SU-DHL-6 (cell line): ENCODE data around the gene BTN3A1.

Source experiments
- CTCF ChIP-seq: fragments of 200-600 bp; sonication (generic); IDR thresholded peaks from one replicate; pipeline ENCODE4 v1.5.1; 2017; ENCODE audit warnings: antibody characterized with exemption, mild to moderate bottlenecking, low read length, moderate library complexity; ENCODE audit not compliant: insufficient read depth, poor library complexity, severe bottlenecking
- EZH2phosphoT487 ChIP-seq: fragments of 200-600 bp; sonication (generic), shearing (Covaris generic); conservative IDR thresholded peaks from 2 replicates; pipeline ENCODE4 v1.6.1; 2018; ENCODE audit warnings: mild to moderate bottlenecking, antibody characterized with exemption, low read length, moderate library complexity, mixed read lengths

GRCh38 chr6:26352315-26352714, 49.8 kb upstream of the BTN3A1 start:
- TF ChIP-seq CTCF, result no peak
- TF ChIP-seq EZH2phosphoT487, result no peak
